GM23338 (cell line): ENCODE results near the gene CBX8. TPM values are rescaled to one million over a fixed set of nuclear protein-coding genes. Genes with fewer than 3 reads are reported as not detected.

Experiments used
- ATAC-seq: fragments of 200-7000 bp; cut with Tn5 transposase; 3 replicates; pipeline ENCODE4 v1.9.1; 2020
- DNase-seq: peaks from one replicate; pipeline ENCODE4 v3.0.0-alpha.2; 2015; ENCODE audit warnings: low spot score
- H2AFZ ChIP-seq: fragments of 200-600 bp; sonication (generic); 2 replicates; pipeline ENCODE4 v1.8.0; 2016; ENCODE audit warnings: antibody characterized with exemption, mild to moderate bottlenecking, moderate library complexity
- H3F3A ChIP-seq: fragments of 200-600 bp; sonication (generic); replicated peaks from 2 replicates; pipeline ENCODE4 v1.8.0; 2017; ENCODE audit warnings: antibody characterized with exemption, mixed run types, low read depth
- H3K27ac ChIP-seq: fragments of 200-600 bp; sonication (generic); 2 replicates; pipeline ENCODE4 v1.6.1; 2016; ENCODE audit warnings: low read depth
- H3K27me3 ChIP-seq: fragments of 200-600 bp; sonication (generic); 2 replicates; pipeline ENCODE4 v1.8.0; 2016; ENCODE audit warnings: mild to moderate bottlenecking, mixed run types, moderate library complexity; ENCODE audit not compliant: insufficient read depth
- H3K36me3 ChIP-seq: fragments of 200-600 bp; sonication (generic); 2 replicates; pipeline ENCODE4 v1.8.0; 2016; ENCODE audit warnings: mild to moderate bottlenecking; ENCODE audit not compliant: insufficient read depth
- H3K4me1 ChIP-seq: fragments of 200-600 bp; sonication (generic); 2 replicates; pipeline ENCODE4 v1.8.0; 2016; ENCODE audit warnings: mild to moderate bottlenecking, moderate library complexity; ENCODE audit not compliant: insufficient read depth
- H3K4me2 ChIP-seq: fragments of 200-600 bp; sonication (generic); 2 replicates; pipeline ENCODE4 v1.7.1; 2017; ENCODE audit warnings: mixed run types
- H3K4me3 ChIP-seq: fragments of 200-600 bp; sonication (generic); 2 replicates; pipeline ENCODE4 v1.6.1; 2016; ENCODE audit warnings: mixed run types
- H3K79me2 ChIP-seq: fragments of 200-600 bp; sonication (generic); replicated peaks from 2 replicates; pipeline ENCODE4 v1.8.0; 2017; ENCODE audit warnings: mild to moderate bottlenecking; ENCODE audit not compliant: insufficient read depth
- H3K9me2 ChIP-seq: fragments of 200-600 bp; sonication (generic); 2 replicates; pipeline ENCODE4 v1.8.0; 2017; ENCODE audit not compliant: insufficient read depth
- H4K20me1 ChIP-seq: fragments of 200-600 bp; sonication (generic); replicated peaks from 2 replicates; pipeline ENCODE4 v1.8.0; 2017; ENCODE audit warnings: mild to moderate bottlenecking; ENCODE audit not compliant: insufficient read depth
- H3K27ac Mint-ChIP-seq: 2 replicates; pipeline ENCODE4 v1.8.0; 2020; ENCODE audit warnings: inconsistent platforms, mild to moderate bottlenecking, moderate library complexity, mixed read lengths
- H3K27me3 Mint-ChIP-seq: 3 replicates; pipeline ENCODE4 v1.8.0; 2022; ENCODE audit warnings: low read depth, mild to moderate bottlenecking, moderate library complexity, mixed read lengths, inconsistent platforms; ENCODE audit not compliant: insufficient read depth, poor library complexity
- H3K36me3 Mint-ChIP-seq: 3 replicates; pipeline ENCODE4 v1.8.0; 2021; ENCODE audit warnings: low read depth, mild to moderate bottlenecking, inconsistent platforms, moderate library complexity, mixed read lengths
- H3K4me1 Mint-ChIP-seq: 3 replicates; pipeline ENCODE4 v1.8.0; 2020; ENCODE audit warnings: mild to moderate bottlenecking, inconsistent platforms, mixed read lengths
- H3K4me3 Mint-ChIP-seq: 3 replicates; pipeline ENCODE4 v1.8.0; 2021; ENCODE audit warnings: moderate library complexity, mild to moderate bottlenecking, inconsistent platforms, mixed read lengths
- H3K9me3 Mint-ChIP-seq: 3 replicates; pipeline ENCODE4 v1.8.0; 2020; ENCODE audit warnings: moderate library complexity, mild to moderate bottlenecking, inconsistent platforms, mixed read lengths
- CREB1 ChIP-seq: fragments of 250-450 bp; sonication (Bioruptor Pico); IDR thresholded peaks from 2 replicates; pipeline ENCODE4 v1.5.0; 2020; ENCODE audit warnings: low read depth, mild to moderate bottlenecking, moderate library complexity
- EZH2 ChIP-seq: fragments of 200-600 bp; sonication (generic); IDR thresholded peaks from one replicate; pipeline ENCODE4 v1.8.0; 2017; ENCODE audit warnings: antibody characterized with exemption, mild to moderate bottlenecking, low read depth; ENCODE audit not compliant: unreplicated experiment
- JUNB ChIP-seq: IDR thresholded peaks from one replicate; pipeline ENCODE4 v1.6.1; 2016; ENCODE audit warnings: antibody characterized with exemption; ENCODE audit not compliant: unreplicated experiment
- POLR2AphosphoS5 ChIP-seq: IDR thresholded peaks from 2 replicates; pipeline ENCODE4 v1.6.1; 2016; ENCODE audit warnings: antibody characterized with exemption, low read depth
- STAT1 ChIP-seq: IDR thresholded peaks from one replicate; pipeline ENCODE4 v1.6.1; 2016; ENCODE audit warnings: antibody characterized with exemption; ENCODE audit not compliant: unreplicated experiment
- ZNF114 ChIP-seq: fragments of 250-450 bp; sonication (Bioruptor Pico); IDR thresholded peaks from 2 replicates; pipeline ENCODE4 v1.5.0; 2020; ENCODE audit warnings: mild to moderate bottlenecking, moderate library complexity
- ZNF331 ChIP-seq: fragments of 250-450 bp; sonication (Bioruptor Pico); IDR thresholded peaks from 2 replicates; pipeline ENCODE4 v1.5.0; 2020; ENCODE audit warnings: low read depth, mild to moderate bottlenecking, moderate library complexity
- polyA plus RNA-seq: library from polyadenylated mRNA; unstranded; fragments of >200 nt; fragmentation: Nextera tagmentation; extraction: Ambion mirVana; gene quantifications from 2 replicates; pipeline ENCODE4 v1.2.1, GENCODE V29; 2016
- total RNA-seq: library from RNA; depleted of rRNA; stranded (reverse); fragments of >200 nt; shearing (Covaris generic); gene quantifications from 2 replicates; pipeline ENCODE4 v1.2.3, GENCODE V29; 2014
- TF ChIP-seq, protein P1 (sequence below): IDR thresholded peaks from one replicate; pipeline ENCODE4 v1.6.1; 2018; ENCODE audit warnings: antibody characterized with exemption; ENCODE audit not compliant: unreplicated experiment
- TF ChIP-seq, protein P2 (sequence below): IDR thresholded peaks from 2 replicates; pipeline ENCODE4 v1.6.1; 2016; ENCODE audit warnings: antibody characterized with exemption
- TF ChIP-seq, protein P3 (sequence below): fragments of 250-450 bp; sonication (Bioruptor Pico); IDR thresholded peaks from 2 replicates; pipeline ENCODE4 v1.5.0; 2020; ENCODE audit warnings: mild to moderate bottlenecking, moderate library complexity

Gene CBX8
- total and polyA plus RNA-seq, 2 experiments from 2014 or later: 1.0 to 1.3 TPM

DNA sequence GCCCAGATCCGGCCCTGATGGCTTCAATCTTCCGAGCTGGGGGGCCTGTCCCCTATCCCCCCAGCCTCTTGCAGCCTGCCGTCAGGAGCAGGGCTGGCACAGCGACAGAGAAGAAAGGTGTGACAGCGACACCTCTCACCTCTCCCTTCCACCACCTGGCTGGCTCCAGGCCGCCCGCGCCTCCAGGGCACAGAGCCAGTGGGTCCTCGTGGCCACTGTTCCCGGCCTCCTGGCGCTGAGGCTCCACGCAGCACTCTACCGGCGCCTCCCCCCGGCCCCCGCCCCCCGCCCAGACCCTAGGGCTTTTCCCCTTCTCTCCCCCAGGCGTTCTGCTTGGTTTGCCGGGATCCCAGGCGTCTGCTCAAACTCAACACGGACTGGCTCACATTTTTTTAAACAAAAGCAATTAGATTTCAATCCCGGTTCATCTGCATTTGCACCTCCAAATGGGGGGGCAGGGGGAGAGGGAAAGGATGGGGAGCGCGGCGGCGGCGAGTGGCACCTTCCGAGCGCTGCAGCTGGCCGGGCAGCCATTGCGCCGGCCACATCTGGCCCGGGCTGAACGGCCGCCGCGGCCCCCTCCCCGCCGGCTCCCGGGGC lies 12.8 kb upstream of the CBX8 start:
- peaks cover 91% of the 10 kb centered on the region for H3K27me3 Mint-ChIP-seq
- Histone ChIP-seq H3K27ac (no peak overlapping the region), H3K79me2 (no peaks in the 10 kb centered on the region), H4K20me1 (peaks cover 3% of the 10 kb centered on the region; the same call in 1 of the 2 replicates), H3K4me1 (peaks cover 49% of the 10 kb centered on the region), H3K9me2 (no peaks in the 10 kb centered on the region), H3K36me3 (no peaks in the 10 kb centered on the region), H3F3A (peaks cover 46% of the 10 kb centered on the region), H3K27me3 (peaks cover 94% of the 10 kb centered on the region), H2AFZ (no peak overlapping the region), H3K4me2 (peak overlapping the region; percentile 71; the same call in 1 of the 2 replicates), H3K4me3 (peak overlapping the region; percentile 46; the same call in 1 of the 2 replicates)
- DNase-seq: peak; percentile 55
- peak overlapping the region; percentile 65 for H3K4me3 Mint-ChIP-seq
- H3K9me3 Mint-ChIP-seq: peaks cover 3% of the 10 kb centered on the region; the same call in 1 of the 3 replicates
- H3K36me3 Mint-ChIP-seq: no peaks in the 10 kb centered on the region
- TF ChIP-seq ZNF114 (CRISPR knock-in tag) (no peak), CREB1 (CRISPR knock-in tag) (no peak), EZH2 (no peak), STAT1 (no peak), JUNB (no peak), POLR2AphosphoS5 (no peak), ZNF331 (CRISPR knock-in tag) (no peak)
- TF ChIP-seq, protein P1, sequence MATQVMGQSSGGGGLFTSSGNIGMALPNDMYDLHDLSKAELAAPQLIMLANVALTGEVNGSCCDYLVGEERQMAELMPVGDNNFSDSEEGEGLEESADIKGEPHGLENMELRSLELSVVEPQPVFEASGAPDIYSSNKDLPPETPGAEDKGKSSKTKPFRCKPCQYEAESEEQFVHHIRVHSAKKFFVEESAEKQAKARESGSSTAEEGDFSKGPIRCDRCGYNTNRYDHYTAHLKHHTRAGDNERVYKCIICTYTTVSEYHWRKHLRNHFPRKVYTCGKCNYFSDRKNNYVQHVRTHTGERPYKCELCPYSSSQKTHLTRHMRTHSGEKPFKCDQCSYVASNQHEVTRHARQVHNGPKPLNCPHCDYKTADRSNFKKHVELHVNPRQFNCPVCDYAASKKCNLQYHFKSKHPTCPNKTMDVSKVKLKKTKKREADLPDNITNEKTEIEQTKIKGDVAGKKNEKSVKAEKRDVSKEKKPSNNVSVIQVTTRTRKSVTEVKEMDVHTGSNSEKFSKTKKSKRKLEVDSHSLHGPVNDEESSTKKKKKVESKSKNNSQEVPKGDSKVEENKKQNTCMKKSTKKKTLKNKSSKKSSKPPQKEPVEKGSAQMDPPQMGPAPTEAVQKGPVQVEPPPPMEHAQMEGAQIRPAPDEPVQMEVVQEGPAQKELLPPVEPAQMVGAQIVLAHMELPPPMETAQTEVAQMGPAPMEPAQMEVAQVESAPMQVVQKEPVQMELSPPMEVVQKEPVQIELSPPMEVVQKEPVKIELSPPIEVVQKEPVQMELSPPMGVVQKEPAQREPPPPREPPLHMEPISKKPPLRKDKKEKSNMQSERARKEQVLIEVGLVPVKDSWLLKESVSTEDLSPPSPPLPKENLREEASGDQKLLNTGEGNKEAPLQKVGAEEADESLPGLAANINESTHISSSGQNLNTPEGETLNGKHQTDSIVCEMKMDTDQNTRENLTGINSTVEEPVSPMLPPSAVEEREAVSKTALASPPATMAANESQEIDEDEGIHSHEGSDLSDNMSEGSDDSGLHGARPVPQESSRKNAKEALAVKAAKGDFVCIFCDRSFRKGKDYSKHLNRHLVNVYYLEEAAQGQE: no peak
- TF ChIP-seq, protein P2, sequence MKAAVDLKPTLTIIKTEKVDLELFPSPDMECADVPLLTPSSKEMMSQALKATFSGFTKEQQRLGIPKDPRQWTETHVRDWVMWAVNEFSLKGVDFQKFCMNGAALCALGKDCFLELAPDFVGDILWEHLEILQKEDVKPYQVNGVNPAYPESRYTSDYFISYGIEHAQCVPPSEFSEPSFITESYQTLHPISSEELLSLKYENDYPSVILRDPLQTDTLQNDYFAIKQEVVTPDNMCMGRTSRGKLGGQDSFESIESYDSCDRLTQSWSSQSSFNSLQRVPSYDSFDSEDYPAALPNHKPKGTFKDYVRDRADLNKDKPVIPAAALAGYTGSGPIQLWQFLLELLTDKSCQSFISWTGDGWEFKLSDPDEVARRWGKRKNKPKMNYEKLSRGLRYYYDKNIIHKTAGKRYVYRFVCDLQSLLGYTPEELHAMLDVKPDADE: no peak
- TF ChIP-seq, protein P3, sequence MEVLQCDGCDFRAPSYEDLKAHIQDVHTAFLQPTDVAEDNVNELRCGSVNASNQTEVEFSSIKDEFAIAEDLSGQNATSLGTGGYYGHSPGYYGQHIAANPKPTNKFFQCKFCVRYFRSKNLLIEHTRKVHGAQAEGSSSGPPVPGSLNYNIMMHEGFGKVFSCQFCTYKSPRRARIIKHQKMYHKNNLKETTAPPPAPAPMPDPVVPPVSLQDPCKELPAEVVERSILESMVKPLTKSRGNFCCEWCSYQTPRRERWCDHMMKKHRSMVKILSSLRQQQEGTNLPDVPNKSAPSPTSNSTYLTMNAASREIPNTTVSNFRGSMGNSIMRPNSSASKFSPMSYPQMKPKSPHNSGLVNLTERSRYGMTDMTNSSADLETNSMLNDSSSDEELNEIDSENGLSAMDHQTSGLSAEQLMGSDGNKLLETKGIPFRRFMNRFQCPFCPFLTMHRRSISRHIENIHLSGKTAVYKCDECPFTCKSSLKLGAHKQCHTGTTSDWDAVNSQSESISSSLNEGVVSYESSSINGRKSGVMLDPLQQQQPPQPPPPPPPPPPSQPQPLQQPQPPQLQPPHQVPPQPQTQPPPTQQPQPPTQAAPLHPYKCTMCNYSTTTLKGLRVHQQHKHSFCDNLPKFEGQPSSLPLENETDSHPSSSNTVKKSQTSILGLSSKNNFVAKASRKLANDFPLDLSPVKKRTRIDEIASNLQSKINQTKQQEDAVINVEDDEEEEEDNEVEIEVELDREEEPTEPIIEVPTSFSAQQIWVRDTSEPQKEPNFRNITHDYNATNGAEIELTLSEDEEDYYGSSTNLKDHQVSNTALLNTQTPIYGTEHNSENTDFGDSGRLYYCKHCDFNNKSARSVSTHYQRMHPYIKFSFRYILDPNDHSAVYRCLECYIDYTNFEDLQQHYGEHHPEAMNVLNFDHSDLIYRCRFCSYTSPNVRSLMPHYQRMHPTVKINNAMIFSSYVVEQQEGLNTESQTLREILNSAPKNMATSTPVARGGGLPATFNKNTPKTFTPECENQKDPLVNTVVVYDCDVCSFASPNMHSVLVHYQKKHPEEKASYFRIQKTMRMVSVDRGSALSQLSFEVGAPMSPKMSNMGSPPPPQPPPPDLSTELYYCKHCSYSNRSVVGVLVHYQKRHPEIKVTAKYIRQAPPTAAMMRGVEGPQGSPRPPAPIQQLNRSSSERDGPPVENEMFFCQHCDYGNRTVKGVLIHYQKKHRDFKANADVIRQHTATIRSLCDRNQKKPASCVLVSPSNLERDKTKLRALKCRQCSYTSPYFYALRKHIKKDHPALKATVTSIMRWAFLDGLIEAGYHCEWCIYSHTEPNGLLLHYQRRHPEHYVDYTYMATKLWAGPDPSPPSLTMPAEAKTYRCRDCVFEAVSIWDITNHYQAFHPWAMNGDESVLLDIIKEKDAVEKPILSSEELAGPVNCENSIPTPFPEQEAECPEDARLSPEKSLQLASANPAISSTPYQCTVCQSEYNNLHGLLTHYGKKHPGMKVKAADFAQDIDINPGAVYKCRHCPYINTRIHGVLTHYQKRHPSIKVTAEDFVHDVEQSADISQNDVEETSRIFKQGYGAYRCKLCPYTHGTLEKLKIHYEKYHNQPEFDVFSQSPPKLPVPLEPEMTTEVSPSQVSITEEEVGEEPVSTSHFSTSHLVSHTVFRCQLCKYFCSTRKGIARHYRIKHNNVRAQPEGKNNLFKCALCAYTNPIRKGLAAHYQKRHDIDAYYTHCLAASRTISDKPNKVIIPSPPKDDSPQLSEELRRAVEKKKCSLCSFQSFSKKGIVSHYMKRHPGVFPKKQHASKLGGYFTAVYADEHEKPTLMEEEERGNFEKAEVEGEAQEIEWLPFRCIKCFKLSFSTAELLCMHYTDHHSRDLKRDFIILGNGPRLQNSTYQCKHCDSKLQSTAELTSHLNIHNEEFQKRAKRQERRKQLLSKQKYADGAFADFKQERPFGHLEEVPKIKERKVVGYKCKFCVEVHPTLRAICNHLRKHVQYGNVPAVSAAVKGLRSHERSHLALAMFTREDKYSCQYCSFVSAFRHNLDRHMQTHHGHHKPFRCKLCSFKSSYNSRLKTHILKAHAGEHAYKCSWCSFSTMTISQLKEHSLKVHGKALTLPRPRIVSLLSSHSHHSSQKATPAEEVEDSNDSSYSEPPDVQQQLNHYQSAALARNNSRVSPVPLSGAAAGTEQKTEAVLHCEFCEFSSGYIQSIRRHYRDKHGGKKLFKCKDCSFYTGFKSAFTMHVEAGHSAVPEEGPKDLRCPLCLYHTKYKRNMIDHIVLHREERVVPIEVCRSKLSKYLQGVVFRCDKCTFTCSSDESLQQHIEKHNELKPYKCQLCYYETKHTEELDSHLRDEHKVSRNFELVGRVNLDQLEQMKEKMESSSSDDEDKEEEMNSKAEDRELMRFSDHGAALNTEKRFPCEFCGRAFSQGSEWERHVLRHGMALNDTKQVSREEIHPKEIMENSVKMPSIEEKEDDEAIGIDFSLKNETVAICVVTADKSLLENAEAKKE (CRISPR knock-in tag): no peak
- no peak overlapping the region for H3K27ac Mint-ChIP-seq
- no peak for ATAC-seq
- H3K4me1 Mint-ChIP-seq: peaks cover 51% of the 10 kb centered on the region
